ENCODE data around the gene SULT1C3.

GRCh38 chr2:108260773-108261172 lies 21.0 kb downstream of the SULT1C3 start:
- TF ChIP-seq CTCF (IDR thresholded peaks at IDR 0.05; ENCODE audit: low read length), result no peak
- no peak for TF ChIP-seq EZH2 (IDR thresholded peaks at IDR 0.05; ENCODE audit: borderline replicate concordance, low read length)
